Measurements from ENCODE around the gene ZMIZ1. TPM values are rescaled to one million over a fixed set of nuclear protein-coding genes. Genes with fewer than 3 reads are reported as not detected.
A peak's percentile ranks its signal among the peaks of the same experiment; 100 is the strongest.

ZMIZ1 gene
- polyA plus RNA-seq, 2 donors: 29.2 to 29.7 TPM

DNA sequence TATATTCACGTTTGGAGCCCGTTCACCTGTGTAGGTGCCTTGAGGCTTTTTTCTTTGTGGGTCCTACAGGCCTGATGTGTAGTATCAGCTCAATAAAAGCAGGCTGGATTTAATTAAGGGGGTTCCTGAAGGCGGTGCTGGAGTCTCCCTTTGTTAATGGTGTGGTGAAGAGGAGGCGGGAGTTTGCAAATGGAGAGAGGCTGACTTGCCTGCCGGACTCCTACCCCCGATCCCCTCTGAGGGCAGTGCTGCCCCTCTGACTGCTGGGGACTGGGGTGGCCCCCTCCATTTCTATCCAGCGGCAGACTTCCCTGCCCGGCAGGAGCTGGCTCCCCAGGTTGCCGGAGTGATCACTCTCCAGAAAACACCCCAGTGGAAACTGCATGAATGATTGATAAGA is 45.1 kb downstream of the ZMIZ1 start:
- H3K27ac ChIP-seq (ENCODE audit: low read depth in 2 of 2, low read length in 1 of 2): peak overlapping the region in 1 of 2 donors; percentile 90
- WGBS, 2 donors: 65 to 73% methylated on average over 9 of the region's 9 CpGs
- H3K4me1 ChIP-seq (ENCODE audit: control insufficient read depth in 2 of 2, insufficient read depth in 2 of 2, low read length in 1 of 2): peaks cover 9 to 35% of the 10 kb centered on the region in 2 donors
- no peaks in the 10 kb centered on the region for H3K9me3 ChIP-seq (ENCODE audit: control insufficient read depth in 2 of 2, insufficient read depth in 1 of 2, low read depth in 1 of 2, low read length in 1 of 2)
- H3K36me3 ChIP-seq (ENCODE audit: control insufficient read depth in 2 of 2, insufficient read depth in 2 of 2, low read length in 1 of 2): peaks cover 3 to 29% of the 10 kb centered on the region in 2 donors
- H3K27me3 ChIP-seq (ENCODE audit: control insufficient read depth in 1 of 2, insufficient read depth in 2 of 2, low read length in 2 of 2): no peaks in the 10 kb centered on the region
- no peak overlapping the region for H3K4me3 ChIP-seq (ENCODE audit: low read depth in 1 of 2, low read length in 2 of 2)

DNA sequence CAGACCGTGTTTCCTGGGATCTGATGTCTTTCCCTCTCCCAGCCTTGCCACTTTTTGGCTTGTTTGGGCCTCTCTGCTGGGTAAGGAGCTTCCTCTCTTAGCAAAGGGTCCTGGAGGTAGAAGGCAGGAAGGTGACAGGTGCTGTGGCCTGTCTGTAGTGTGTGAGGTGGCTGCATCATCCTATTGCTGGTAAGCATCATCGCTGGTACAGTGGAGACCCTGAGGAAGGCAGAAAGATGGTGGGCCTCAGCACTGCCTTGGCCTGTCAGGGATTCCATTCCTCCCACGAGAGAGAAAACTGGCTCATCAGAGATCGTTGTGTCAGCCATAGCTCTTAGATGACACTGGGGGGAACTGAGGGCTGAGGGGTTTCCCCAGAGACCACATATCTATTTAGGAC is 46.5 kb downstream of the ZMIZ1 start:
- Histone ChIP-seq H3K4me1 (ENCODE audit: control insufficient read depth in 2 of 2, insufficient read depth in 2 of 2, low read length in 1 of 2) (peaks cover 7 to 32% of the 10 kb centered on the region in 2 donors), H3K27ac (ENCODE audit: low read depth in 2 of 2, low read length in 1 of 2) (peak overlapping the region in 1 of 2 donors; percentile 44), H3K36me3 (ENCODE audit: control insufficient read depth in 2 of 2, insufficient read depth in 2 of 2, low read length in 1 of 2) (peaks cover 3 to 38% of the 10 kb centered on the region in 2 donors), H3K4me3 (ENCODE audit: low read depth in 1 of 2, low read length in 2 of 2) (no peak overlapping the region), H3K27me3 (ENCODE audit: control insufficient read depth in 1 of 2, insufficient read depth in 2 of 2, low read length in 2 of 2) (no peaks in the 10 kb centered on the region), H3K9me3 (ENCODE audit: control insufficient read depth in 2 of 2, insufficient read depth in 1 of 2, low read depth in 1 of 2, low read length in 1 of 2) (no peaks in the 10 kb centered on the region)
- WGBS, 2 donors: 72 to 76% methylated on average over 4 of the region's 4 CpGs

DNA sequence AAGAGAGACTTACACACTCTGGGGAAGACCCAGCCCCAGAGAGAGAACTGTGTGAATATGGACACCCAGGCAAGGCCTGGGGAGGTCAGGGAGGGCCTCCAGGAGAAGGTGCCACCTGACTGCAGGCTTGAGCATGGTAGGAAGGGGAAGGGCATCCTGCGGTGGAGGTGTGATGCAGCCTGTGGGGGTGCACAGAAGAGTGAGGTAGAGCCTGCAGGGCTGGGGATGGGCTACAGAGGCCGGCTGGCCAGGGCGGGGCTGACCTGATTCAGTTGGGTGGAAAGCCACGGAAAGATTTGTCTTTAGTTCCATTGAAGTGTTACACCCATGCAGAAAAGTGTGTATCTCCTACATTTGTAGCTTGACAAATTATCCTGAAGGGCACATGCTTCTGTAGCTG is 47.6 kb downstream of the ZMIZ1 start:
- Histone ChIP-seq H3K4me1 (ENCODE audit: control insufficient read depth in 2 of 2, insufficient read depth in 2 of 2, low read length in 1 of 2) (peaks cover 5 to 26% of the 10 kb centered on the region in 2 donors), H3K36me3 (ENCODE audit: control insufficient read depth in 2 of 2, insufficient read depth in 2 of 2, low read length in 1 of 2) (peaks cover 3 to 34% of the 10 kb centered on the region in 2 donors)
- 53 to 54% methylated on average over 4 of the region's 4 CpGs for WGBS, 2 donors

DNA sequence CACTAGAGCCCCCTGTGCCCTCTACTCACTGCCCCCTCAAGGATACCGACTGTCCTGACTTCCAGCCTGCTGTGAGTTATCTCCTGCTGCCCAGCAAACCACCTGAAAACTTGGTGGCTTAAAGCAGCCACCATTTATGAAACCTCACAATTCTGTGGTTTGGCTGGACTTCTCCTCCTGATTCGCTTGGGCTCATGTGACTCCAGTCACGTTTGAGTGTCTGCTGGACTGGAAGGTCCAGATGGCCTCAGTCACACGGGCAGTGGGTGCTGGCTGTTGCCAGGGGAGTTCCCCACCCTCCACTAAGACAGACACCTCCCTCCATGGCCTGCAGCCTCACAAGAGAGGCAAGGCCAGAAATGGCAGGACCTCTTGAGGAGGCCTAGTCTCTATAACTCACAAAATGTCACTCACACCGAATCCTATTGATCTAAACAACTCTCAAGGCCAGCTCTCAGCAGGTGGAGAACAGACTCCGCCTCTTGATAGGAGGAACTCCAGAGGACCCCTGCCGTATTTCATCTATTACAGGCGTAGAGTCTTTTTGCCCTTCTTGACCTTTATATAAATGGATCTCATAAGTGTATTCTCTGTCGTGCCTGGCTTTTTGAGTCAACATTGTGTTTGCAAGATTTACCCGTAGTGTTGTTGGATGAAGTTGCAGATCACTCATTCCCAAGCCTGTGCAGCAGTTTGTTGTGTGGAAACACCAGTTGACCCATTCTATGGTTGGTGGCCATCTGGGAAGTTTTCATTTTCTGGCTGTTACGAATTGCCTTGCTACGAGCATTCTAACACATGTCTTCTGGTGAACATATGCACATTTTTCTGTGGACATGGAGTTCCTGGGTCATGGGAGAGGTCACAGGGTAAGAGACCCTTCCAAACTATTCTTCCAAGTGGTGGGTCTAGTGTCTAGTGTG is 48.3 kb downstream of the ZMIZ1 start:
- H3K27ac ChIP-seq (ENCODE audit: low read depth in 2 of 2, low read length in 1 of 2): peak overlapping the region; percentile 22 to 79
- WGBS, 2 donors: 55 to 67% methylated on average over 12 of the region's 12 CpGs
- H3K36me3 ChIP-seq (ENCODE audit: control insufficient read depth in 2 of 2, insufficient read depth in 2 of 2, low read length in 1 of 2): peaks cover 3 to 34% of the 10 kb centered on the region in 2 donors
- no peaks in the 10 kb centered on the region for H3K9me3 ChIP-seq (ENCODE audit: control insufficient read depth in 2 of 2, insufficient read depth in 1 of 2, low read depth in 1 of 2, low read length in 1 of 2)
- H3K4me3 ChIP-seq (ENCODE audit: low read depth in 1 of 2, low read length in 2 of 2): no peak overlapping the region
- H3K4me1 ChIP-seq (ENCODE audit: control insufficient read depth in 2 of 2, insufficient read depth in 2 of 2, low read length in 1 of 2): peaks cover 5 to 23% of the 10 kb centered on the region in 2 donors
- no peaks in the 10 kb centered on the region for H3K27me3 ChIP-seq (ENCODE audit: control insufficient read depth in 1 of 2, insufficient read depth in 2 of 2, low read length in 2 of 2)

More for the DNA sequence above, 47.6 kb downstream of the ZMIZ1 start:
- Histone ChIP-seq H3K27me3 (ENCODE audit: control insufficient read depth in 1 of 2, insufficient read depth in 2 of 2, low read length in 2 of 2) (no peaks in the 10 kb centered on the region), H3K9me3 (ENCODE audit: control insufficient read depth in 2 of 2, insufficient read depth in 1 of 2, low read depth in 1 of 2, low read length in 1 of 2) (no peaks in the 10 kb centered on the region), H3K27ac (ENCODE audit: low read depth in 2 of 2, low read length in 1 of 2) (peak overlapping the region; percentile 22 to 79), H3K4me3 (ENCODE audit: low read depth in 1 of 2, low read length in 2 of 2) (no peak overlapping the region)

DNA sequence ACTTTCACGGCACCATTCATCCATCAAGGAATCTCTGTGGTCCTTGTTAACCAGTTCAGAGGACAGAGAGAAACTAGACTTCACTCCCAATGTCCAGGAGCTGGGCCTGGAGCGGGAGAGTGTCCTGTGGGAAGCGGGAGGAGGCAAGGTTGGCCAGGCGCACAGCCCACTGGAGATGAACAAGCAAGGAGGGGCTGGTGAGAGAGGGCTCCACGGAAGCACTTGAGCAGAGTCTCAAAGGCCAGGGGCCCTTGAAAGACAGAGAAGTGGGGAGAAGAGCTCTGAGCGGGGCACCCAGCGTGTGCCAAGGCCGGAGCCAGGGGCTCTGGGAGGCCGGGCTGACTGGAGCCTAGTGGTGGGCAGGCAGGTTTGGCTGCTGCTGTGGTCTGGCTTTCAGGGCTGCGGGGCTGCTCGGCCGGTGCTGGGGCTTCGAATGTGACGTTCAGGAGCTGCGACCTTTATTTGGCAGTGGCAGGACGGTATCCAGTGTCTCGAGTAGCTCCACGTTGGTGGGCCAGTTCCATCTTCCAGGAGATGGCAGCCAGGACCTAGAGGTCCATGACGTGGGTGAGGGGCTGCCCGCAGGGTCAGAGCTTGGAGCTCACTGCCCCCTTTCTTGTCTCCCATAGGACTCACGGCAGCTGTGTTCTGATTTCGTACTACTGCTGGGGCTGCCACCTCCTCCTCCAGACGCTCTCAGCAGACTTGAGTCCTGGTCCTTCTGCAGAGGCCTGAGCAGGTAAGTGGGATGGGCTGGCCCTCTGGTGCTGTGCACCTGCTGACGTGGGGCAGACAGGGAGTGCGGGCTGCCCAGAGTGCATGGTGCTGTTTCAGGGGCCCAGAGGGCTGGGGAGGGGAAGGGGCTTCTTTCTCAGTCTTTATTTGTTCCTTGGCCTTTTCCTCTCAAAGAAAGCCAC is 49.8 kb downstream of the ZMIZ1 start:
- Histone ChIP-seq H3K9me3 (ENCODE audit: control insufficient read depth in 2 of 2, insufficient read depth in 1 of 2, low read depth in 1 of 2, low read length in 1 of 2) (no peaks in the 10 kb centered on the region), H3K4me1 (ENCODE audit: control insufficient read depth in 2 of 2, insufficient read depth in 2 of 2, low read length in 1 of 2) (peaks cover 0 to 10% of the 10 kb centered on the region in 2 donors), H3K4me3 (ENCODE audit: low read depth in 1 of 2, low read length in 2 of 2) (no peak overlapping the region), H3K27ac (ENCODE audit: low read depth in 2 of 2, low read length in 1 of 2) (no peak overlapping the region), H3K27me3 (ENCODE audit: control insufficient read depth in 1 of 2, insufficient read depth in 2 of 2, low read length in 2 of 2) (no peaks in the 10 kb centered on the region), H3K36me3 (ENCODE audit: control insufficient read depth in 2 of 2, insufficient read depth in 2 of 2, low read length in 1 of 2) (peaks cover 8 to 43% of the 10 kb centered on the region in 2 donors)
- WGBS, 2 donors: 89 to 91% methylated on average over 25 of the region's 25 CpGs

DNA sequence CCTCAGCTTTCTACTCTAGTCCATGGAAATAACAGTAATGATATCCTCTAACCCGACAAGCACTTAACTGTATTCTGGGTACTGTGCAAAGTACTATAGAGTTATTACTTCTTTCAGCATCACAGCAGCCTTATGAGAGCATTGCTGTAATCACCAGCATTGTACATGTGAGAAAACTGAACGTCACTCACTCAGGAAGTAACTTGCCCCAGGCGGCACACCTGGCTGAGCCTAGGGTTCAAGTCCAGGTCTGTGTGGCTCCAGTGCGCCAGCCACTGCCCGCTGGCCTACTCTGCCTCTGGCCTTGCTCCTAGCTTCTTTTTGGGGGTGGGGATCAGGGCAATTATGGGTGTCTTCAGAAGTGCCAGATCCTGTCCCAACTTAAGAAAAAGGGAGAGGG is 50.5 kb downstream of the ZMIZ1 start:
- Histone ChIP-seq H3K27ac (ENCODE audit: low read depth in 2 of 2, low read length in 1 of 2) (no peak overlapping the region), H3K27me3 (ENCODE audit: control insufficient read depth in 1 of 2, insufficient read depth in 2 of 2, low read length in 2 of 2) (no peaks in the 10 kb centered on the region), H3K4me3 (ENCODE audit: low read depth in 1 of 2, low read length in 2 of 2) (no peak overlapping the region), H3K4me1 (ENCODE audit: control insufficient read depth in 2 of 2, insufficient read depth in 2 of 2, low read length in 1 of 2) (peaks cover 0 to 11% of the 10 kb centered on the region in 2 donors), H3K36me3 (ENCODE audit: control insufficient read depth in 2 of 2, insufficient read depth in 2 of 2, low read length in 1 of 2) (peaks cover 13 to 51% of the 10 kb centered on the region in 2 donors), H3K9me3 (ENCODE audit: control insufficient read depth in 2 of 2, insufficient read depth in 1 of 2, low read depth in 1 of 2, low read length in 1 of 2) (no peaks in the 10 kb centered on the region)
- 73 to 74% methylated on average over 5 of the region's 5 CpGs for WGBS, 2 donors

DNA sequence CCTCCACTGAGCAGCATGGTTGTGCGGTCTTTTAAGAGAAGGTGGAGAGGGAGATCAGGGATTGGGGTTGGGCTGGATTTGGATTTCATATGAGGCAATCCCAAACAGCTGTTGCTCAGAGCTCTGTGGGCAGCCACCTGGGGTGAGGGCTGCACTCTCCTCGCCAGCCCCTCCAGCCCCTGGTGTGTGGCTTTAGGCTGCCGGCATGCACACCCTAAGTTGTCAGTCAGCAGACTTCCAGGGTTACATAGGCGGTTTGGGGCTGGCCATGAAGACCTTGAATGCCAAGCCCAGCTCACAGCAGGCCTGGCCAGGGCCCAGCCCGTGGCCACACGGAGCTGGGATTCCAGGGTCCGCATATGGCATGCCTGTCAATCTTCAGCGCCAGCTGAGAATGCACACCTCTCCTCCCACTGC is 54.8 kb downstream of the ZMIZ1 start:
- H3K27ac ChIP-seq (ENCODE audit: low read depth in 2 of 2, low read length in 1 of 2): no peak overlapping the region
- WGBS, 2 donors: 77 to 81% methylated on average over 8 of the region's 8 CpGs
- H3K4me1 ChIP-seq (ENCODE audit: control insufficient read depth in 2 of 2, insufficient read depth in 2 of 2, low read length in 1 of 2): peaks cover 0 to 15% of the 10 kb centered on the region in 2 donors
- peaks cover 15 to 68% of the 10 kb centered on the region in 2 donors for H3K36me3 ChIP-seq (ENCODE audit: control insufficient read depth in 2 of 2, insufficient read depth in 2 of 2, low read length in 1 of 2)
- no peak overlapping the region for H3K4me3 ChIP-seq (ENCODE audit: low read depth in 1 of 2, low read length in 2 of 2)
- H3K9me3 ChIP-seq (ENCODE audit: control insufficient read depth in 2 of 2, insufficient read depth in 1 of 2, low read depth in 1 of 2, low read length in 1 of 2): no peaks in the 10 kb centered on the region
- no peaks in the 10 kb centered on the region for H3K27me3 ChIP-seq (ENCODE audit: control insufficient read depth in 1 of 2, insufficient read depth in 2 of 2, low read length in 2 of 2)

DNA sequence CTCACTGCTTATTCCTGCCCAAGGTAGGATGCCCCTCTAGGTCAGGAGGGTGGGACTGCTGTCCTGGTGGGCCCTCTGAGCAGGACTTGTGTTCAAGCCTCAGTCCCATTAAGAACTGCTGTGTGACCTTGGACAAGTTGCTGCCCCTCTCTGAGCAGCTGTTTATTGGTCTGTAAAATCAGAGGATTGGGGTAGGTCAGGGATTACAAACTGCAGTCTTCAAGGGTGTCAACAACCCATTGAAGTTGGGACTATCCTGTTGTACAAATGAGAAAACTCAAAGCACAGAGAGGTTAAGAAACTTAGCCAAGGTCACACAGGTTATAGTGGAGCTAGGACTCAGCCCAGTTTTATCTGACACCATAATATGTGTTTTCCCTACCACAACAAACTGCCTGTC is 55.3 kb downstream of the ZMIZ1 start:
- Histone ChIP-seq H3K4me3 (ENCODE audit: low read depth in 1 of 2, low read length in 2 of 2) (no peak overlapping the region), H3K27ac (ENCODE audit: low read depth in 2 of 2, low read length in 1 of 2) (no peak overlapping the region), H3K27me3 (ENCODE audit: control insufficient read depth in 1 of 2, insufficient read depth in 2 of 2, low read length in 2 of 2) (no peaks in the 10 kb centered on the region), H3K4me1 (ENCODE audit: control insufficient read depth in 2 of 2, insufficient read depth in 2 of 2, low read length in 1 of 2) (peaks cover 0 to 15% of the 10 kb centered on the region in 2 donors), H3K36me3 (ENCODE audit: control insufficient read depth in 2 of 2, insufficient read depth in 2 of 2, low read length in 1 of 2) (peaks cover 14 to 64% of the 10 kb centered on the region in 2 donors), H3K9me3 (ENCODE audit: control insufficient read depth in 2 of 2, insufficient read depth in 1 of 2, low read depth in 1 of 2, low read length in 1 of 2) (no peaks in the 10 kb centered on the region)

DNA sequence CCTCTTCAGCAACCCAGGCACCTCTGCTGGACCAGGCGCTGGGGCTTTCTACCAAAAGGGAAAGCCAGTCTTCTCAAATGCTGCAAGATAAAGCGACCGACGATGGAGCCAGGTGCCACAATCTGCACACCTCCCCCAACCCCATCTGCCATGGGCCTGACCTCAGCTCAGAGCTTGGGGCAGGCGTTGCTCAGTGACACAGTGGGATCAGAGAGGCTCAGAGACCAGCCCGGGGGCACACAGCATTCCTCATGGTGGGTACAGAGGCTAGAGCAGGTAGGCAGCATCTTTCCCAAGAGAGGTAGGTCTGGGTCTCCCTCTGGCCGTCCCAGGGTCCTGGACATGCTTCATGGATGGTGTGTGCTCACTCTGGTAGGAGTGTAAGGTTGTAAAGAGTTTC is 56.3 kb downstream of the ZMIZ1 start:
- H3K4me3 ChIP-seq (ENCODE audit: low read depth in 1 of 2, low read length in 2 of 2): no peak overlapping the region
- WGBS, 2 donors: 83 to 88% methylated on average over 7 of the region's 7 CpGs
- no peaks in the 10 kb centered on the region for H3K27me3 ChIP-seq (ENCODE audit: control insufficient read depth in 1 of 2, insufficient read depth in 2 of 2, low read length in 2 of 2)
- H3K36me3 ChIP-seq (ENCODE audit: control insufficient read depth in 2 of 2, insufficient read depth in 2 of 2, low read length in 1 of 2): peaks cover 14 to 59% of the 10 kb centered on the region in 2 donors
- H3K27ac ChIP-seq (ENCODE audit: low read depth in 2 of 2, low read length in 1 of 2): no peak overlapping the region
- no peaks in the 10 kb centered on the region for H3K9me3 ChIP-seq (ENCODE audit: control insufficient read depth in 2 of 2, insufficient read depth in 1 of 2, low read depth in 1 of 2, low read length in 1 of 2)
- peaks cover 7 to 15% of the 10 kb centered on the region in 2 donors for H3K4me1 ChIP-seq (ENCODE audit: control insufficient read depth in 2 of 2, insufficient read depth in 2 of 2, low read length in 1 of 2)

All from esophagus (tissue), 2 donors.